HG03575 (cell line): ENCODE data around the gene LRRD1.
"Not testable (repeated sequence)": the region's sequence is repeated elsewhere in the genome, so short reads cannot be mapped to it uniquely, and the experiment has no call there.

ENCODE experiments used
- ATAC-seq: cut with Tn5 transposase; IDR thresholded peaks from one replicate; pipeline ENCODE4 v1.9.1; 2021; ENCODE audit not compliant: unreplicated experiment, insufficient number of reproducible peaks, low FRiP score; ENCODE audit errors: extremely low read depth

Gene LRRD1

DNA sequence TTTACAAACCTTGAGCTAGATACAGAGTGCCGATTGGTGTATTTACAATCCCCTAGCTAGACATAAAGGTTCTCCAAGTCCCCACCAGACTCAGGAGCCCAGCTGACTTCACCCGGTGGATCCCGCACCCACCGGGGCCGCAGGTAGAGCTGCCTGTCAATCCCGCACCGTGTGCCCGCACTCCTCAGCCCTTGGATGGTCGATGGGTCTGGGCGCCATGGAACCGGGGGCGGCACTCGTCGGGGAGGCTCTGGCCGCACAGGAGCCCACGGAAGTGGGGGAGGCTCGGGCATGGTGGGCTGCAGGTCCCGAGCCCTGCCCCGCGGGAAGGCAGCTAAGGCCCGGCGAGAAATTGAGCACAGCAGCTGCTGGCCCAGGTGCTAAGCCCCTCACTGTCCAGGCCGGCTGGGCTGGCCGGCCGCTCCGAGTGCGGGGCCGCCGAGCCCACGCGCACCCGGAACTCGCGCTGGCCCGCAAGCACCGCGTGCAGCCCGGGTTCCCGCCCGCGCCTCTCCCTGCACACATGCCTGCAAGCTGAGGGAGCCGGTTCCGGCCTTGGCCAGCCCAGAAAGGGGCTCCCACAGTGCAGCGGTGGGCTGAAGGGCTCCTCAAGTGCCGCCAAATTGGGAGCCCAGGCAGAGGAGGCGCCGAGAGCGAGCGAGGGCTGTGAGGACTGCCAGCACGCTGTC is 35.6 kb downstream of the LRRD1 start:
- ATAC-seq, result not testable (repeated sequence)

DNA sequence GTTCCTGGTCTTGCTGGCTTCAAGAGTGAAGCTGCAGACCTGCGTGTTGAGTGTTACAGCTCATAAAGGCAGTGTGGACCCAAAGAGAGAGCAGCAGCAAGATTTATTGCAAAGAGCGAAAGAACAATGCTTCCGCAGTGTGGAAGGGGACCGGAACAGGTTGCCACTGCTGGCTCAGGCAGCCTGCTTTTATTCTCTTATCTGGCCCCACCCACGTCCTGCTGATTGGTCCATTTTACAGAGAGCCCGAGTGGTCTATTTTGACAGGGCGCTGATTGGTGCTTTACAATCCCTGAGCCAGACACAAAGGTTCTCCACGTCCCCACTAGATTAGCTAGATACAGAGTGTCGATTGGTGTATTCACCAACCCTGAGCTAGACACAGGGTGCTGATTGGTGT is 36.2 kb downstream of the LRRD1 start:
- ATAC-seq, result not testable (repeated sequence)

DNA sequence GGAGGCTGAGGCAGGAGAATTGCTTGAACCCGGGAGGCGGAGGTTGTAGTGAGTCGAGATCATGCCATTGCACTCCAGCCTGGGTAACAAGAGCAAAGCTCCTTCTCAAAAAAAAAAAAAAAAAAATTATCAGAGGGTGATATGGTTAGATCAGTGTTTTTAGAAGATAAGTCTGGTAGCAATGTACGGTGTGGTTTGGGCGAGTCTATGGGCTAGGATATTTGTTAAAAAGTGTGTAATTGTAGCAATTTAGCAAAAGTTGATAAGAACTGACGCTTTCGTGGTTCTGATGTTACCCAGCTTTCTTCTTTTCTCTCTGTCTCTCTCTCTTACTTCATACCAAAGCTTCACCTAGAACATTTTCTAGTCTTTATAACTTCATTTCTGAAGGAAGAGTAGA is 37.8 kb downstream of the LRRD1 start:
- no peak for ATAC-seq

DNA sequence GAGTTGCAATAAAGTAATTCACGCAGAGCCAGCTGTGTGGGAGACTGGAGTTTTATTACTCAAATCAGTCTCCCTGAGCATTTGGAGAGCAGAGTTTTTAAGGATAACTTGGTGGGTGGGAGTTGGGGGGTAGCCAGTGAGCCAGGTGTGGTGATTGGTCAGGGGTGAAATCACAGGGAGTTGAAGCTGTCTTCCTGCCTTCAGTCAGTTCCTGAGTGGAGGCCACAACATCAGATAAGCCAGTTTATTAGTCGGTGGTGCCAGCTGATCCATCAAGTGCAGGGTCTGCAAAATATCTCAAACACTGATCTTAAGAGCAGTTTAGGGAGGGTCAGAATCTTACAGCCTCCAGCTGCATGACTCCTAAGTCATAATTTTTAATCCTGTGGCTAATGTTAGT is 41.4 kb downstream of the LRRD1 start:
- ATAC-seq, result no peak

DNA sequence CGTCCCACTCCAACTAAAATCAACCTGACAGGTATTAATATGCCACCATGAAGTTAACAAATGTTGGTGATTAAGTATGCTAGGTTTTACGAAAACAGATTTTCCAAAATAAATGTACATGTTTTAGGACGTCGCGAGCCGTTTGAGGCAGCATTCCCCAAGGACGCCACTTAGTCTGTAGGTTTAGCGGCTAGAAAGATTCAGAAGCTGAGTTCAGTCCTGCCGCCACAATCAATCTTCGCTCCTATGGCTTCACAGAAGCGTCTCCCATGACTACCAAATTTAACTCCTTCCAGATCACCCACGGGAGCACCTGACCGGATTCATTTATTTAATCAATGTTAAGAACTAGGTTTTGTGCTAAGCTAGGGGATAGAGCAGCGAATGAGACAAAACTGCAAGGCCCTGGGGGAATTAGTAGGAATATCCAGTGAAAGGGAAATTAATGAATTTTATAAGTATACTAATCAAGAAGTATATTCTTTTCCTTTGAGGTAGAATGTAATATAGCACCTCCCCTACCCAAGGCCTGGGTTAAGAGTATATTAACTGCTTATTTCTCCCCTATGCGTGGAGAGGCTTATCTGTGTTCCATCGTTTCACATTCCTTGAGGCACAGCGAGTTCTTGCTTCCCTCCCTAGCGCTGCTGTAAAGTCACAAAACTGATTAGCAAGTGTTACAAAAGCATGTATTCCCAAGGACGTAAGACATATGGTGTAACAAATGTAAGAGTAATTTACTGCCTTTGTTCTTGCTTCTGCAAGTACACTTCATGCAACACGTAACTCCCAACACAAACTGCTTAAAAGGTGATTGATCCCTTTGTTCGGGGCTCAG is 43.7 kb downstream of the LRRD1 start:
- no peak for ATAC-seq

DNA sequence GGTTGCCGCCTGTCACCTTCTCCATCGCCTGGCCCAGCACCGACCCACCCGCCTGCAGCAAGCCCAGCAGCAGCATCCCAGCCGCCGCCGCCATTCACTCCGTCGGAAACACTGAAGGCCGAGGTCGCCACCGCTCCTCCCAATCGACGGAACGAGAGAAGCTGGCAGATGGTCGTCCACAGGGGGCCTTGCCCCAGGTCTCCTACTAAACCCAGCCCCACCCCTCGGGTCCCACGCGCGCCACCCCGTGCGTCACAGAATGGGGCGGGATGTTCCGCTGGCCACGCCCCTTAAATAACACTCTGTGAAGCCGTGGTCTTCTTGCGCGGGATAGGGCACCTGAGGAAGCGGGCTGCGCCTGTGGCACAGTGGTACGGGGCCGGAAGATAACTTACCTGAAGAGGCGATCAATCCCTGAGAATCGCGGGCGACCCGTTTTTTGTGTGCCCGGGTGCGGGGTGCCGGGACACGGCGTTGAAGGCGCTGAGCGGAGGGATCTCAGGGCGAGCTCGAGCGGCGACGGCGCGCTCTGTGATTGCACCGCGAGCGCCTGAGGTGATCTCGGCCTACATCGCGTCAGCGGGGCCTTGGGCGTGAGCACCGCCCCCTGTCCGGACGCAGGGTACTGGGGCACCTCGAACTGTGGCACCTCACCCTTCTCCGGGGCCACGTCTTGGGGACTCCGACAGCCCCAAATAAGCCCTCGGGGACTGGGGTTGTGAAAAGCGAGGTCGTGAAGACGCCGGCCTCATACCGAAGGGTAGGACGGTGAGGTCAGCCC is 44.5 kb downstream of the LRRD1 start, which contains the start of gene CYP51A1:
Gene CYP51A1, minus strand, starts transcription at position 207 of the 781 bp plus-strand sequence. Its CDS starts 113 bp downstream, at position 94.
- peak; percentile 61 for ATAC-seq

DNA sequence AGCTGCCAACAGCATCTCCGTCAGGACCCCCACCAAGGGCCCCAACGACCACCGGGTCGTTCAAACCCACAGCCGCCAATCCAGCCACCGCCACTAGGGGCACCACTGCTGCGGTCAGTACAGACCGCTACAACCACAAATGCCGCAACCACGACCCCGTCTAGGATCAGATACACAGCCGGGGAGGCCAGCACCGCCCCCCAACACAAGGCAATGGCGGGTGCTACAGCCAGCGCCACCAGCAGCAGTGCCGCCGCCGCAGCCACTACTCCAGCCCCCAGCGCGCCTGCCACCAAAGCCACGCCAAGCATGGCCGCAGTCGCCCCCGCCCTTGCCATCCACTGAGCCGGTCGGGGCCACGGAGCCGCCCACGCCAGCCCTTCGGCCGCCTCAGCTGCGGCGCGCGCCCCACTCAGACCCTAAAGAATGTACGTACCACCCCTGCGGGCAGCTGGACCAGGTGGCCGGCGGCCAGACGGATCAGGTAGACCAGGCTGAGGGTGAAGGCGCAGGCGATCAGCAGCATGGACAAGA is 45.1 kb downstream of the LRRD1 start:
- peak; percentile 3 for ATAC-seq

DNA sequence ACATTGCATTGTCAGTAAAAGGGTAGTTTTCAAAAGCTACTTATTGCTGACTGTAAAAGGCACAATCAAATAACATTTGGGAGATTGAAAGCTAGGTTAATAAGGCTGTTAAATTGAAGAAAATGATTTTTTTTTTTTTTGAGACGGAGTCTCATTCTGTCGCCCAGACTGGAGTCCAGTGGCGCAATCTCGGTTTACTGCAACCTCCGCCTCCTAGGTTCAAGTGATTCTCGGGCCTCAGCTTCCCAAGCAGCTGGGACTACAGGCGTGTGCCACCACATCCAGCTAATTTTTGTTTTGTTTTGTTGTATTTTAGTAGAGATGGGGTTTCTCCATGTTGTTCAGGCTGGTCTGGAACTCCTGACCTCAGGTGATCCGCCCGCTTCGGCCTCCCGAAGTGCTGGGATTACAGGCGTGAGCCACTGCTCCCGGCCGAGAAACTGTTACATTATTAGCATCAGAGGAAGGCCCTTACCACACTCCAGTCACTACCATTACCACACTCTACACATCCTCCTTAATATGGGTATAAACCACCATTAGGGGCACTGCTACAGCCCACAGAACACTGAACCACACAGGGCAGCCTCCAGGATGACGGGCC is 45.7 kb downstream of the LRRD1 start:
- peak; percentile 14 for ATAC-seq

DNA sequence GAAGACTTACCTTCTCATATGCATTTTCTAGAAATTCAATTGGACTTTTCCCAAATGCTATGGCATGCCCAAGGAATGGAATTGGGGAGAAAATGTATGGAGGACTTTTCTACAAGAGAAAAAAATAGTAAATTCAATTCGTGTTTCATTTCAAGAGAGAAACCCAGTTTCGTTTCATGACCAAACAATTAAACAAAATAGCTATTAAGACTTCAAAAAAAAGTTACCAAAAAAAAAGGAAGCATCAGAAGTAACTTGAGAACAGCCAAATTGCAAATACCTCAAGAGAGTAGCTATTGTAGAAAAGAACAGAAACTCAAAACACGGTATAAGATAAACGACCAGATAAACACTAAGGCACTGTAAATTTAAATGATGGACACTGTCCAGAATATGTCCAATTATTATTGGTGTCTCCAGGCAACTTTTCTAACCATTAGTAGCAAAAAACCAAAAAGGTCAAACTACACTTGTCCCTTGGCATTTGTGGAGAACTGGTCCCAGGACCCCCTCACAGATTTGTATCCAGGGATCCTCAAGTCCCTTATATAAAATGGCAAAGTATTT is 47.1 kb downstream of the LRRD1 start:
- ATAC-seq, result no peak

DNA sequence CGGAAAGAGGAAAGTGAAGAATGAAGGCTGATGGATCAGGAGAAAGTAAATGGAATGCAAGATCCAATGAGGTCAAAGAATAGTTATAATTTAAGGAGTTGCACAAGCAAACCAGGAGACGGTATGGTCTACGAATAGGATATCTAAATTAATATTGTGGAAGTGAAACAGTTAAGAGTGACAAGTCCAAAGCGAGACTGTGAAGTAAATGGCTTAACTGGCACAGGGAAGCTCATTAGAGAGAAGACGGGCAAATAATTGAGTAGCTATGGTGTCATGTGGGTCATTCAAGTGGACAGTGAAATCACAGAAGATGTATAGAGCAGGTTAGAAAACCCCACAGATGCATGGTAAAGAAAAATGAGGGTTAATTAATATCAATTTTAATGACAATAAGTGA is 47.8 kb downstream of the LRRD1 start:
- ATAC-seq, result no peak

DNA sequence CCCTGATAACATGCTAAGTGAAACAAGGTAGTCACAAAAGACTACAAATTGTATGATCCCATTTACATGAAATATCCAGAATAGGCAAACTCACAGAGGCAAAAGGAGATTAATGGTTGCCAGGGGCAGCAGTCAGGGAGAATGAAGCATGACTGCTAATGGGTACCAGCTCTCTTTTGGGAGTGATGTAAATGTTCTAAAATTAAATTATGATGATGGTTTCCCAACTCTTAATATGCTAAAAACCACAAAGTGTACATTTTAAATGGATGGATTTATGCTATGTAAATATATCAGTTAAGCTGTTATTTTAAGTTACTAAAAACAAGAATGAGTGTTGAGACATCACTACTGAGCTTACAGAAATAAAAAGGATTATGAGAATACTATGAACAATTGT is 57.3 kb downstream of the LRRD1 start:
- no peak for ATAC-seq

DNA sequence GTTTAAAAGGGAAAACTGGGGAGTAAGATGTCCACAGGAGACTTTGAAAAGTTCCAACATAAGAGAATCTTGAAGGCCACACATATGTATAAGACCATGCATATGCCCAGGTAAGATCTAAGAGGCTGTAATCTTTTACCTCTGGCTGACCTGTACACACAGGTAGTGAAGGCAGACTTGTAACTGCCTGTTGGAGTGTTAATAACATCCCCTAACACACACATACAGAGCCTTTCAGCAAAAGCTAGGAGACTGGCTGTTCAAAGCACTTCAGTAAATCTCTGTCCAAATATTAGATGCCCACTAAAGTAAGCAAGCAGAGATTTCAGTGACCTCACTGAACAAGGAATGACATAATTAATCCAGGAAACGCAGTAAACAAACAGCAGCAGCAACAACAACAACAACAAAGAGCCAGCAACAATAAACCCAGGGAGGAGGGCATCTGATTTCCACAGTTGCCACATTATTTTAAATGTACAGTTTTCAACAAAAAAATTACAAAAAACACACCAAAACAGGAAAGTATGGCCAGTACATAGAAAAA is 59.7 kb downstream of the LRRD1 start:
- no peak for ATAC-seq

DNA sequence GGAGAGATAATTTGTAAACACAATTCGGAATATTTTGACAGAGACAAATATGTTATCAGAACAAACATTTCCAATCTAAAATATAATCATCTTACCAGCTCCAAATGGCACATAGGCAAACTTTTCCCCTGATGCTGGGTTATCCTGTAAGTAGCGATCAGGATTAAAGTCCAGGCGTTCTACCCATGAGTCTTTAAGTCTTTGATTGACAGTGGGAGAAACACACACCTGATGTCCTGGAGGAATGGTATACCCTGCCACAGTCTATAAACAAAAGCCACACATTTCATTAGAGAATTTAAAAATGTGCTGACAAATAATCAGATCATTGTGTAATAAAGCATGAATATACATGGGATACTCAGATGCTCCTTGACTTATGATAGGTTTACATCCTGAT is 62.0 kb downstream of the LRRD1 start:
- no peak for ATAC-seq

DNA sequence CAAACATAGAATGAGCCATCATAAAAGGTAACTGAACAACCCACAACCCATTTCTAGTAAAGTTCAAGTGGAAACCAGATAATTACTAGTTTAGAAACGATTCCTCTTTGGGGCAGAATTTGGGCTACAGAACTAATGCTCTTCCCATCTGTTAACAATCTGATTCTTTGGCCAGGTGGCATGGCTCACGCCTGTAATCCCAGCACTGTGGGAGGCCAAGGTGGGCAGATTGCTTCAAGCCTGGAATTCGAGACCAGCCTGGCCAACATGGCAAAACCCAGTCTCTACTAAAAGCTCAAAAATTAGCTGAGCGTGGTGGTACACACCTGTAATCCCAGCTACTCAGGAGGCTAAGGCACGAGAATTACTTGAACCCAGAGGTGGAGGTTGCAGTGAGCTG is 63.1 kb downstream of the LRRD1 start:
- ATAC-seq, result no peak

DNA sequence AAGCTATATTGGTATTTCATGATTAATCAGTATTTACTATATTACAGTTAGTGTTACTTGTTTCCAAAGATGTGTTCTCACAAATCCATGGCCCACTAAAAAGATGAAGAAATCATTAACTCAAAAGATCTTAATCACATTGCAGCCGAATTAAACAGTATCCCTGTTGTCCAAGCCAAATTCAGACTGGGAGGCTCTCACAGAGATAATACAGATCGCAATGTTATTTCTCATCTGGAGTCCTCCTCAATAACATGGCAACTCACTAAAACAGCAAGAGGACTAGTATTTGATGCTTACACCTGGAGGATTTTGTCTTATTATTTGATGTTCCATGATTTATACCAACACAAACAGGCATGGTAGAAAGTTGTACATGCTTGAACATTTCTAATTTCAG is 68.1 kb downstream of the LRRD1 start:
- ATAC-seq, result no peak

DNA sequence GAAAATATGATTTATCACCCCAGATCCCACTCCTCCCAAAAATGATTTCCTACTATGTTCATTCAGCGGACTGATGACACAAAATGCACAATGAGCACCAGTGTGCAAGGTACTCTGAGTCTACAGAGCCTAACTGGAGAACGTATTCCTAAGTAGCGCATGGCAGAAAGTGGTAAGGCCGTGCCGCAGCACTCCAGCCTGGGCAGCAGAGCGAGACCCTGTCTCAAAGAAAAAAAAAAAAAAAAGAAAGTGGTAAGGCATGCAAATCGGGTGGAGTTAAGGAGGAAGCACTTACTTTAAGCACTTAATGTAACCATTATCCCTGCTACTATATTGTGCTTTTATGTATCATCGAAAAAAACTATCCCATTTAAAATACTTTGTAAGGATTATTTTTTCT is 70.1 kb downstream of the LRRD1 start:
- ATAC-seq, result no peak

DNA sequence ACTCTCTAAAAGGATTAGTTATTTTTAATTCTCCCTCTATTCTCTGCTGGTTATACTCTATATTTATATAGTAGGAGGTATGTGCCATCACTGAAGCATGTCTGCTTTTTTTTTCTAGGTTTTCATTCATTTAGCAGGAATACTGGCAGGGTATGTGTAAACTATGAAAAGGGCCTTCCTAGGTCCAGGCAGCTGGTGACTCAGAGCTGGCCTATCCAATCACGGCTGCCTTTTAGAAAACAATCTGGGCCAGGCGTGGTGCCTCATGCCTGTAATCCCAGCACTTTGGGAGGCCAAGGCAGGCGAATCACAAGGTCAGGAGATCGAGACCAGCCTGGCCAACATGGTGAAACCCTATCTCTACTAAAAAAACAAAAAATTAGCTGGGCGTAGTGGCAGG is 76.1 kb downstream of the LRRD1 start:
- ATAC-seq, result not testable (repeated sequence)

DNA sequence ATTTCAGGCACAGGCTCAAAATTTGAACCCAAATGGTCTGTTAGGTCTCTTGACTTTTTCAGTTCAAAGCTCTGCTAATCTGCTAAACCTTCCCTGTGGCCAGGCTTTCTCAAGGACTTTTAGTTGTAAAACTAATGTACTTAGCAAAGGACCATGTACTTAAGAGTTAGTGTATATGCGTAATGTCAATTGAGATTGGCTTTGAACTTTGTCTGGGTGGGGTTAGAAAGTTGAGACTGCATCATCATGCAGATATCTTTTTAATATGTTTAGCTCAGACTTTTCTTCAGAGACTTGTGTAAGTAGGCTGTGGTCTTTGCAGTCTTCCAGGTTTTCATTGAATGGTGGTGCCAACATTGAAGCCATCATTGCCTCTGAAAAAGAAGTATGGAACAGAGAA is 78.4 kb downstream of the LRRD1 start:
- ATAC-seq, result no peak
